Ishikawa (cell line): ENCODE data around the gene ITPRIPL1.

Experiments
- CEBPB ChIP-seq: IDR thresholded peaks from 2 replicates; pipeline ENCODE4 v1.6.1; 2012
- CREB1 ChIP-seq: IDR thresholded peaks from 2 replicates; pipeline ENCODE4 v1.6.1; 2012; ENCODE audit warnings: low read depth
- EGR1 ChIP-seq: IDR thresholded peaks from 2 replicates; pipeline ENCODE4 v1.6.1; 2012
- EP300 ChIP-seq: IDR thresholded peaks from 2 replicates; pipeline ENCODE4 v1.6.1; 2012; ENCODE audit warnings: borderline replicate concordance
- FOXM1 ChIP-seq: IDR thresholded peaks from 2 replicates; pipeline ENCODE4 v1.6.1; 2012; ENCODE audit warnings: low read depth, borderline replicate concordance
- NFIC ChIP-seq: IDR thresholded peaks from 2 replicates; pipeline ENCODE4 v1.6.1; 2012
- RAD21 ChIP-seq: IDR thresholded peaks from 2 replicates; pipeline ENCODE4 v1.6.1; 2012; ENCODE audit warnings: low read depth
- TAF1 ChIP-seq: IDR thresholded peaks from 2 replicates; pipeline ENCODE4 v1.6.1; 2012; ENCODE audit warnings: low read depth, mild to moderate bottlenecking
- TCF12 ChIP-seq: IDR thresholded peaks from 2 replicates; pipeline ENCODE4 v1.6.1; 2012; ENCODE audit warnings: low read depth
- TEAD4 ChIP-seq: IDR thresholded peaks from 2 replicates; pipeline ENCODE4 v1.6.1; 2012
- YY1 ChIP-seq: IDR thresholded peaks from 2 replicates; pipeline ENCODE4 v1.6.1; 2012; ENCODE audit warnings: low read depth
- ZBTB7A ChIP-seq: IDR thresholded peaks from 2 replicates; pipeline ENCODE4 v1.6.1; 2012; ENCODE audit warnings: low read depth
- TF ChIP-seq, protein P1 (sequence below): IDR thresholded peaks from 2 replicates; pipeline ENCODE4 v1.6.1; 2012; ENCODE audit warnings: low read depth, mild to moderate bottlenecking
- TF ChIP-seq, protein P2 (sequence below): IDR thresholded peaks from 2 replicates; pipeline ENCODE4 v1.6.1; 2012
- TF ChIP-seq, protein P3 (sequence below): IDR thresholded peaks from 2 replicates; pipeline ENCODE4 v1.6.1; 2012

The ITPRIPL1 gene

DNA sequence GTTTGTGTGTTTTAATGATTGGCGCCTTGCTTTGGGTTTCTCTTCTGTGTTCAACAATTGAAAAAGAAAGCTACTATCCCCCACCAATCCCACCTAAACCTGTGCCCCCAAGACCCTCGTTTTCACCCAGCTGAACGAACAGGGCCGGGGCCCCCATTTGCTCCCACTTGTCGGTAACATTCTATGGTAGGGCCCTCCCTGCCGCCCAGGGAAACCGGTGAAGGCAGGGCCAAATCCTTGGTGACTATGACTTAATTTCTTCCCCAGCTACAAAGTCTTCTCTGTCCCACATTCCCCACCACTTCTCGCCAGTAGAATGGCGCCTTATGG is 19.2 kb upstream of the ITPRIPL1 start:
- TF ChIP-seq TCF12 (no peak), FOXM1 (no peak), TAF1 (no peak), EGR1 (no peak)
- TF ChIP-seq, protein P1, sequence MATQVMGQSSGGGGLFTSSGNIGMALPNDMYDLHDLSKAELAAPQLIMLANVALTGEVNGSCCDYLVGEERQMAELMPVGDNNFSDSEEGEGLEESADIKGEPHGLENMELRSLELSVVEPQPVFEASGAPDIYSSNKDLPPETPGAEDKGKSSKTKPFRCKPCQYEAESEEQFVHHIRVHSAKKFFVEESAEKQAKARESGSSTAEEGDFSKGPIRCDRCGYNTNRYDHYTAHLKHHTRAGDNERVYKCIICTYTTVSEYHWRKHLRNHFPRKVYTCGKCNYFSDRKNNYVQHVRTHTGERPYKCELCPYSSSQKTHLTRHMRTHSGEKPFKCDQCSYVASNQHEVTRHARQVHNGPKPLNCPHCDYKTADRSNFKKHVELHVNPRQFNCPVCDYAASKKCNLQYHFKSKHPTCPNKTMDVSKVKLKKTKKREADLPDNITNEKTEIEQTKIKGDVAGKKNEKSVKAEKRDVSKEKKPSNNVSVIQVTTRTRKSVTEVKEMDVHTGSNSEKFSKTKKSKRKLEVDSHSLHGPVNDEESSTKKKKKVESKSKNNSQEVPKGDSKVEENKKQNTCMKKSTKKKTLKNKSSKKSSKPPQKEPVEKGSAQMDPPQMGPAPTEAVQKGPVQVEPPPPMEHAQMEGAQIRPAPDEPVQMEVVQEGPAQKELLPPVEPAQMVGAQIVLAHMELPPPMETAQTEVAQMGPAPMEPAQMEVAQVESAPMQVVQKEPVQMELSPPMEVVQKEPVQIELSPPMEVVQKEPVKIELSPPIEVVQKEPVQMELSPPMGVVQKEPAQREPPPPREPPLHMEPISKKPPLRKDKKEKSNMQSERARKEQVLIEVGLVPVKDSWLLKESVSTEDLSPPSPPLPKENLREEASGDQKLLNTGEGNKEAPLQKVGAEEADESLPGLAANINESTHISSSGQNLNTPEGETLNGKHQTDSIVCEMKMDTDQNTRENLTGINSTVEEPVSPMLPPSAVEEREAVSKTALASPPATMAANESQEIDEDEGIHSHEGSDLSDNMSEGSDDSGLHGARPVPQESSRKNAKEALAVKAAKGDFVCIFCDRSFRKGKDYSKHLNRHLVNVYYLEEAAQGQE = no peak
- TF ChIP-seq, protein P2, sequence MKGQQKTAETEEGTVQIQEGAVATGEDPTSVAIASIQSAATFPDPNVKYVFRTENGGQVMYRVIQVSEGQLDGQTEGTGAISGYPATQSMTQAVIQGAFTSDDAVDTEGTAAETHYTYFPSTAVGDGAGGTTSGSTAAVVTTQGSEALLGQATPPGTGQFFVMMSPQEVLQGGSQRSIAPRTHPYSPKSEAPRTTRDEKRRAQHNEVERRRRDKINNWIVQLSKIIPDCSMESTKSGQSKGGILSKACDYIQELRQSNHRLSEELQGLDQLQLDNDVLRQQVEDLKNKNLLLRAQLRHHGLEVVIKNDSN = no peak

DNA sequence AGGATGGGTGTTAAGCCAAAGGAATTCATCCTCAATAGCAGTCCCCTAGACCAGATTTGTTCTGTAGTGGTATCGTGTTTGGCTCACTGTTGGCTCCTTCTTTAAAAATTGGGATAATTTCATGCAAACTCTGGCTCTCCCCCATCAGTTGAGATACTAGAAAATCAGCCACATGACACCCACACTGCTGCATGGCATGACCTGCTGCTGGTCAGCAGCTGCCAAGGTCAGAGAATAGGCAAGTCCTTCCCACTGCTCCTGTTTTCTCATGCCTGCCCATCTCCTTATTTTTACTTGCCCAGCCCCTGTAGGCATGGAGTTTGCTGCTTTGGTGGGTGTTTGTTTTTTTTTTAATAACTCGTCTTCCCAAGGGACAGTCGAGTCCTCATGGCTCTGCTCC is 18.7 kb upstream of the ITPRIPL1 start:
- TF ChIP-seq TCF12 (no peak), NFIC (no peak), TEAD4 (no peak), FOXM1 (no peak), EP300 (no peak), EGR1 (no peak), RAD21 (no peak), CEBPB (no peak), CREB1 (no peak), ZBTB7A (no peak)
- TF ChIP-seq, protein P1 = no peak
- TF ChIP-seq, protein P2 = no peak

DNA sequence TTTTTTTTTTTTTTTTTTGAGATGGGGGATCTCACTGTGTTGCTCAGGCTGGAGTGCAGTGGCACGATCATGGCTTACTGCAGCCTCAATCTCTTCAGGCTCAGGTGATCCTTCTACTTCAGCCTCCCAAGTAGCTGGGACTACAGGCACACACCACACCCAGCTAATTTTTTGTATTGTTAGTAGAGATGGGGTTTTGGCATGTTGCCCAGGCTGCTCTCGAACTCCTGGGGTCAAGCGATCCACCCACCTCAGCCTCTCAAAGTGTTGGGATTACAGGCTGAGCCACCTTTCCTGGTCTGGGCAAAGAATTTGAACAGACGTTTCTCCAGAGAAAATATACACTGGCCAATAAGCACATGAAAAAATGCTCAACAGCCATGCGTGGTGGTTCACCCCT is 16.9 kb upstream of the ITPRIPL1 start:
- TF ChIP-seq NFIC (peak; percentile 40; the same call in 1 of the 2 replicates), TAF1 (no peak), CEBPB (no peak)

DNA sequence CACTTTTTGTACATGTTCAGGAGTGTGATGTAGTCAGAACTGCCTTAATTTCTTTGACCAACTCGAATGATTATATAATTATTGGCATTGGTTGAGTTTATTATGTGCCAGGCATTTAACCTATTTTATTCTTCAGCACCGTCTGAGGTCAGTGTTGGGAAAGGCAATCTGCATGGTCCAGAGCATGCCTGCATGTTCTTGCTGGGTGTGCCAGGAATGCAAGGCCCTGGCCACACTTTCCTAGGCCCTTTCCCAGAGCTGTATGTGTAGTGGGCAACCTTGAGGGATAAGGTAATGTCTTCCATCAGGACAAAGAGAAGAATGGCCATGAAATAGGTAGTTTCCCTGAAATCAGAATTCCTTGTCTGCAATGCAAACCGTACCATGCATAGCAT is 10.1 kb upstream of the ITPRIPL1 start:
- TF ChIP-seq ZBTB7A = no peak
- TF ChIP-seq TEAD4 = no peak
- TF ChIP-seq, protein P3, sequence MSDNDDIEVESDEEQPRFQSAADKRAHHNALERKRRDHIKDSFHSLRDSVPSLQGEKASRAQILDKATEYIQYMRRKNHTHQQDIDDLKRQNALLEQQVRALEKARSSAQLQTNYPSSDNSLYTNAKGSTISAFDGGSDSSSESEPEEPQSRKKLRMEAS = no peak
- no peak for TF ChIP-seq YY1
- TF ChIP-seq EP300 = no peak
- no peak for TF ChIP-seq CREB1
- TF ChIP-seq NFIC = no peak
- TF ChIP-seq, protein P2 = no peak
- no peak for TF ChIP-seq FOXM1
- TF ChIP-seq, protein P1 = no peak
- no peak for TF ChIP-seq TAF1
- TF ChIP-seq RAD21 = no peak
- TF ChIP-seq TCF12 = no peak
- TF ChIP-seq EGR1 = no peak
- TF ChIP-seq CEBPB = no peak

DNA sequence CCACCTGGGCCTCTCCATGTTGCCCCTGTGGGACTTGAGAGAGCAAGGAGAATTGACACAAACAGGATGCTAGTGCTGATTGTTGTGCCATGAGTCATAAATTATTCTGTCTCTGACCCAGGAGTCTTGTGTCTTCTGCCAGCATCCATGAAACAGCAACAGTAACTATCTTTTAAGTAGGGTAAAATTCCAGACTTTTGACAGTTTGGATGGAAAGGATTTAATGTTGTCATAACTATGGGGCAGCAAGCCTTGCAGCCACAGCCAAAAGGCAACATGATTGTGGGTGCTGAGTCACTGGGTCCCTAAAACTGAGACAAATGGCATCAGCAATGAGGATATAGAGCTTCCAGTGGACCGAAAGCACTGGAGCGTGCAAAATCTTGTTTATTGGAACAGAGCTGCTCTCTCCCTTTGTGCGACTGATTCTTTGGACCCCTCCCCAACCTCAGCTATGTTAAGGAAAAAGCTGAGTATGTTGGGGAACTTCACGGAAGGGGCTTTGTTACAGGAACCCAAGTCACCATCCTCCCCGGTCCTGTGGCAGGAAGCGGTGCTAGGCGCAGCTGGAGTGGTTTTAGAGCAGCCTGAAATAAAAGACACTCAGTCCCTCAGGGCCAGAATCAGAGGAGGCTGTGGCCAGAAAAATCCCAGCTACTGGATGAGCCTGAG is 9.6 kb upstream of the ITPRIPL1 start:
- TF ChIP-seq TEAD4 (no peak), CEBPB (no peak), RAD21 (no peak), ZBTB7A (no peak), CREB1 (no peak), FOXM1 (no peak), EGR1 (no peak), TAF1 (no peak), EP300 (no peak), YY1 (no peak), NFIC (no peak), TCF12 (no peak)
- TF ChIP-seq, protein P2 = no peak
- TF ChIP-seq, protein P1 = no peak
- TF ChIP-seq, protein P3 = no peak
